KMS-11 (cell line): ENCODE results near the gene C3orf22.

Experiments used
- H2AFZ ChIP-seq: fragments of 200-600 bp; sonication (generic); 2 replicates; pipeline ENCODE4 v1.6.1; 2016; ENCODE audit warnings: antibody characterized with exemption, mixed run types, low read depth
- H3K27ac ChIP-seq: fragments of 200-600 bp; sonication (generic); 2 replicates; pipeline ENCODE4 v1.6.1; 2016; ENCODE audit warnings: mild to moderate bottlenecking, mixed run types
- H3K27me3 ChIP-seq: fragments of 200-600 bp; sonication (generic); 2 replicates; pipeline ENCODE4 v1.6.1; 2017; ENCODE audit warnings: mild to moderate bottlenecking, low read depth, mixed run types, moderate library complexity; ENCODE audit not compliant: insufficient read depth
- H3K36me3 ChIP-seq: fragments of 200-600 bp; sonication (generic); 2 replicates; pipeline ENCODE4 v1.6.1; 2017; ENCODE audit warnings: mild to moderate bottlenecking, mixed run types; ENCODE audit not compliant: insufficient read depth
- H3K4me1 ChIP-seq: fragments of 200-600 bp; sonication (generic); 2 replicates; pipeline ENCODE4 v1.6.1; 2016; ENCODE audit warnings: mild to moderate bottlenecking, low read depth, mixed run types; ENCODE audit not compliant: poor library complexity, severe bottlenecking
- H3K4me2 ChIP-seq: fragments of 200-600 bp; sonication (generic); 2 replicates; pipeline ENCODE4 v1.7.0; 2016; ENCODE audit warnings: mild to moderate bottlenecking, mixed run types
- H3K4me3 ChIP-seq: fragments of 200-600 bp; sonication (generic); IDR thresholded peaks from 2 replicates; pipeline ENCODE4 v1.6.1; 2017; ENCODE audit warnings: low read depth, low read length, mixed read lengths; ENCODE audit not compliant: insufficient read depth
- H3K79me2 ChIP-seq: fragments of 200-600 bp; sonication (generic); 2 replicates; pipeline ENCODE4 v1.6.1; 2016; ENCODE audit warnings: low read depth, mixed run types; ENCODE audit not compliant: insufficient read depth
- H3K9ac ChIP-seq: fragments of 200-600 bp; sonication (generic); 2 replicates; pipeline ENCODE4 v1.6.1; 2016; ENCODE audit warnings: mild to moderate bottlenecking, mixed run types
- H4K20me1 ChIP-seq: fragments of 200-600 bp; sonication (generic); 2 replicates; pipeline ENCODE4 v1.6.1; 2016; ENCODE audit warnings: mild to moderate bottlenecking, mixed run types; ENCODE audit not compliant: insufficient read depth
- CTCF ChIP-seq: fragments of 200-600 bp; sonication (generic); conservative IDR thresholded peaks from 2 replicates; pipeline ENCODE4 v1.6.1; 2017; ENCODE audit warnings: low read depth, mild to moderate bottlenecking, antibody characterized with exemption, low read length, moderate library complexity, mixed read lengths

C3orf22 gene

GRCh38 chr3:126516152-126516935, 42.4 kb downstream of the C3orf22 start:
- no peaks in the 10 kb centered on the region for H3K4me1 ChIP-seq
- H3K36me3 ChIP-seq: no peaks in the 10 kb centered on the region

GRCh38 chr3:126515066-126515706, 43.5 kb downstream of the C3orf22 start:
- Histone ChIP-seq H3K27me3 (no peaks in the 10 kb centered on the region), H3K79me2 (no peaks in the 10 kb centered on the region), H2AFZ (no peak overlapping the region), H4K20me1 (no peaks in the 10 kb centered on the region), H3K36me3 (no peaks in the 10 kb centered on the region), H3K9ac (no peak overlapping the region), H3K4me3 (no peak overlapping the region), H3K27ac (no peak overlapping the region), H3K4me2 (no peak overlapping the region), H3K4me1 (no peaks in the 10 kb centered on the region)
- TF ChIP-seq CTCF: no peak

More at GRCh38 chr3:126516152-126516935, 42.4 kb downstream of the C3orf22 start:
- TF ChIP-seq CTCF: no peak
- no peak overlapping the region for H3K4me3 ChIP-seq
- no peak overlapping the region for H2AFZ ChIP-seq
- H3K27ac ChIP-seq: no peak overlapping the region
- no peak overlapping the region for H3K9ac ChIP-seq
- no peaks in the 10 kb centered on the region for H3K79me2 ChIP-seq
- H3K27me3 ChIP-seq: 0 out of 2 replicates have a peak, but pooled peaks cover 2% of the 10 kb centered on the region
- no peaks in the 10 kb centered on the region for H4K20me1 ChIP-seq
- no peak overlapping the region for H3K4me2 ChIP-seq

- Histone ChIP-seq H3K27ac (no peak overlapping the region), H3K4me2 (no peak overlapping the region), H3K27me3 (no peaks in the 10 kb centered on the region), H3K36me3 (no peaks in the 10 kb centered on the region), H3K9ac (no peak overlapping the region), H3K79me2 (no peaks in the 10 kb centered on the region), H2AFZ (no peak overlapping the region), H3K4me3 (no peak overlapping the region), H4K20me1 (no peaks in the 10 kb centered on the region), H3K4me1 (no peaks in the 10 kb centered on the region)
- no peak for TF ChIP-seq CTCF
These were observed 44.6 kb downstream of the C3orf22 start for GRCh38 chr3:126514161-126514560.

GRCh38 chr3:126512916-126513650, 45.6 kb downstream of the C3orf22 start:
- no peak overlapping the region for H3K9ac ChIP-seq
- H3K4me3 ChIP-seq: no peak overlapping the region
- H3K27ac ChIP-seq: no peak overlapping the region
- no peaks in the 10 kb centered on the region for H3K36me3 ChIP-seq
- H3K4me2 ChIP-seq: no peak overlapping the region
- no peaks in the 10 kb centered on the region for H3K4me1 ChIP-seq
- no peak for TF ChIP-seq CTCF
- H4K20me1 ChIP-seq: no peaks in the 10 kb centered on the region
- no peaks in the 10 kb centered on the region for H3K27me3 ChIP-seq
- H2AFZ ChIP-seq: no peak overlapping the region
- H3K79me2 ChIP-seq: no peaks in the 10 kb centered on the region
